ENCODE results near the gene CDCA7.

Gene CDCA7

GRCh38 chr2:173355132-173355865, 627 bp downstream of the CDCA7 start:
- TF ChIP-seq SPI1 (IDR thresholded peaks at IDR 0.05; ENCODE audit: borderline replicate concordance, low read depth) (no peak), GABPA (IDR thresholded peaks at IDR 0.05; ENCODE audit: low read depth) (no peak), CTCF (IDR thresholded peaks at IDR 0.05; ENCODE audit: insufficient read depth, low read length) (no peak), REST (IDR thresholded peaks at IDR 0.05; ENCODE audit: insufficient replicate concordance, low read depth) (no peak), POLR2AphosphoS5 (IDR thresholded peaks at IDR 0.05; ENCODE audit: low read depth) (peak; percentile 11; the same call in 1 of the 2 replicates)
- peak overlapping the region; percentile 83 for H3K4me3 ChIP-seq (replicated peaks; ENCODE audit: insufficient read depth, low read length)
- peak in 1 of 2 experiments; percentile 61 for DNase-seq (ENCODE audit: low read depth in 1 of 2, low spot score in 1 of 2)
- no peaks in the 10 kb centered on the region for H3K27me3 ChIP-seq (ENCODE audit: insufficient read depth, poor library complexity, severe bottlenecking)
- peak overlapping the region; percentile 100 for H3K27ac ChIP-seq (replicated peaks)

- no peak for DNase-seq (ENCODE audit: low read depth in 1 of 2, low spot score in 1 of 2)
- Histone ChIP-seq H3K4me3 (replicated peaks; ENCODE audit: insufficient read depth, low read length) (peak overlapping the region; percentile 83), H3K27ac (replicated peaks) (peak overlapping the region; percentile 100), H3K27me3 (ENCODE audit: insufficient read depth, poor library complexity, severe bottlenecking) (no peaks in the 10 kb centered on the region)
- TF ChIP-seq SPI1 (IDR thresholded peaks at IDR 0.05; ENCODE audit: borderline replicate concordance, low read depth) (no peak), POLR2AphosphoS5 (IDR thresholded peaks at IDR 0.05; ENCODE audit: low read depth) (no peak), CTCF (IDR thresholded peaks at IDR 0.05; ENCODE audit: insufficient read depth, low read length) (no peak), GABPA (IDR thresholded peaks at IDR 0.05; ENCODE audit: low read depth) (no peak), REST (IDR thresholded peaks at IDR 0.05; ENCODE audit: insufficient replicate concordance, low read depth) (no peak)
Observed at GRCh38 chr2:173355866-173356508, 1.3 kb downstream of the CDCA7 start.

- no peak overlapping the region for H3K4me3 ChIP-seq (replicated peaks; ENCODE audit: insufficient read depth, low read length)
Observed at GRCh38 chr2:173357346-173357745, 2.7 kb downstream of the CDCA7 start.

More at GRCh38 chr2:173357346-173357745, 2.7 kb downstream of the CDCA7 start:
- H3K27ac ChIP-seq (replicated peaks): no peak overlapping the region
- no peak for DNase-seq (ENCODE audit: low read depth in 1 of 2, low spot score in 1 of 2)
- no peaks in the 10 kb centered on the region for H3K27me3 ChIP-seq (ENCODE audit: insufficient read depth, poor library complexity, severe bottlenecking)
- no peak for TF ChIP-seq POLR2AphosphoS5 (IDR thresholded peaks at IDR 0.05; ENCODE audit: low read depth)
- TF ChIP-seq SPI1 (IDR thresholded peaks at IDR 0.05; ENCODE audit: borderline replicate concordance, low read depth): no peak
- TF ChIP-seq REST (IDR thresholded peaks at IDR 0.05; ENCODE audit: insufficient replicate concordance, low read depth): no peak
- TF ChIP-seq CTCF (IDR thresholded peaks at IDR 0.05; ENCODE audit: insufficient read depth, low read length): no peak
- no peak for TF ChIP-seq GABPA (IDR thresholded peaks at IDR 0.05; ENCODE audit: low read depth)

All from HL-60 (cell line).